Stimulated activated naive B cell treated with anti-CD40 and anti-IgM and Interleukin-4, amounts not matched to agents 10 μg/mL and 1 μg/mL and 100 μg/mL, for 72 hours (primary cell): Measurements from ENCODE around the gene CMKLR1.

ENCODE experiments used
- ATAC-seq, 2 donors: fragments of 150-1000 bp; cut with Tn5 transposase; replicated peaks; 2 replicates each; pipeline ENCODE4 v1.10.0; 2021; ENCODE audit warnings: moderate library complexity in 1 of 2
- DNase-seq: peaks from one replicate; pipeline ENCODE4 v3.0.0; 2021
- H3K27ac Mint-ChIP-seq: one replicate; pipeline ENCODE4 v1.8.0; 2022; ENCODE audit warnings: mild to moderate bottlenecking, mixed read lengths
- H3K27me3 Mint-ChIP-seq, 2 donors: one replicate each; pipeline ENCODE4 v1.8.0; 2022; ENCODE audit warnings: mixed read lengths in 2 of 2
- H3K36me3 Mint-ChIP-seq, 2 donors: one replicate each; pipeline ENCODE4 v1.8.0; 2022; ENCODE audit warnings: mixed read lengths in 2 of 2, mild to moderate bottlenecking in 1 of 2
- H3K4me1 Mint-ChIP-seq, 2 donors: one replicate each; pipeline ENCODE4 v1.8.0; 2022; ENCODE audit warnings: mixed read lengths in 2 of 2, mild to moderate bottlenecking in 1 of 2
- H3K4me3 Mint-ChIP-seq, 2 donors: one replicate each; pipeline ENCODE4 v1.8.0; 2022; ENCODE audit warnings: mild to moderate bottlenecking in 2 of 2, mixed read lengths in 2 of 2, moderate library complexity in 1 of 2
- H3K9me3 Mint-ChIP-seq, 2 donors: one replicate each; pipeline ENCODE4 v1.8.0; 2022; ENCODE audit warnings: mixed read lengths in 2 of 2, mild to moderate bottlenecking in 1 of 2

The CMKLR1 gene

DNA sequence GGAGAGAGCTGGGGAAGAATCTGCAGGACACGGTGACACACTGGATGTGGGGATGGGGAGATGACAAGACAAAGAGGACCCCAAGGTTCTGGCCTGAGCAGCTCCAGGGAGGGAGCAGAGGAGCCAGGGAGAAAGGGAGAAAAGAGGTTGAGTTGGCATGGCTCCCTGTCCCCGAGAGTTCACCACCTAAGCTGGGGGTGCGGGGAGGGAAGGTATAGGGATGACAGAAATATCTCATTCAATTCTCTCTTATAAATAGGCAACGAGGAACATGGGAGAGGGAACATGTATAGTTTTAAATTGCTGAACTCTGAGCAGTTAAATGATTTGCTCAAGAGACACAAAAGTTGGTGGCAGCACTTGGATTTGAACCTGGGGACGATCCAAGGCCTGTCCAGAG, 85.1 kb downstream of the CMKLR1 start:
- peaks cover 21 to 35% of the 10 kb centered on the region in 2 donors for H3K27me3 Mint-ChIP-seq
- ATAC-seq (no peak), DNase-seq (no peak)
- peaks cover 0 to 2% of the 10 kb centered on the region in 2 donors for H3K4me1 Mint-ChIP-seq
- no peaks in the 10 kb centered on the region for H3K36me3 Mint-ChIP-seq
- H3K4me3 Mint-ChIP-seq: no peak overlapping the region
- H3K9me3 Mint-ChIP-seq: no peaks in the 10 kb centered on the region
- no peak overlapping the region for H3K27ac Mint-ChIP-seq

DNA sequence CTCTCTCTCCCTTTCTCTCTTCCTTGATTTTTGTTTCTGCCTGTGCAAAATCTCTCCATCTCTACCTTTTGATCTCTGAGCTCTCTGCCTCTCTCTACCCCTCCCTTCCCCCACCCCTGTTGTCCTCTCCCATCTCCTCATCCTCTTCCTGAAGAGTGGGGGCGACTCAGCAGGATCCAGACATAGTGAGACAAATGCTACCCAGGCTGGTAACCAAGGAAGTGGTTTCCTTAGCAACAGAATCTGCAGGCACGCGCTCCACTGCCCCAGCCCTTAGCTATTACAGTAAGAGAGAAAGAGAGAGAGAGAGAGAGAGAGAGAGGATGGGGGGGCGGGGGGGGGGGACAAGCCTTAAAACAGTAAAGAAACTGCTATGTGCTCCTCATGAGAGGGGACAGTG, 85.6 kb downstream of the CMKLR1 start:
- ATAC-seq (no peak), DNase-seq (no peak)
- Mint-ChIP-seq H3K4me3 (no peak overlapping the region), H3K36me3 (no peaks in the 10 kb centered on the region), H3K9me3 (no peaks in the 10 kb centered on the region), H3K4me1 (peaks cover 0 to 2% of the 10 kb centered on the region in 2 donors), H3K27ac (no peak overlapping the region), H3K27me3 (peaks cover 23 to 35% of the 10 kb centered on the region in 2 donors)

DNA sequence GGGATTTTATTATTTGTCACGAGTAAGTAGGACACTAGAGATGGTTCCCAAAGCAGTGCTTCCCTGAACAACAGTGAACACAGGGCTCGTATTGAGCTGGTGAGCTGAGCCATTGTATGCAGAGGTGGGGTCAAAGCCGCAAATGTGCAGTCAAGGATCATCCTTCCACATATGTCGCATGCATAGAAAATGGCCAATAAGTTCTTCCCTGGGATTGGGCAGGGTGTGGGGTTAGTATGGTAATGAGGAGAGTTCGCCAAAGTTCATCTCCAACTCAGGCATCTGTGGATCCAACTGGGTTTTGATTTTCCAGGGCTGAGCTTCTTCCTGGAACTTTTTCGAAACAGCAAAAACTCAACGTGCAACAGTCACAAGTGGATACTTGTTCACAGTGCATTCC, 86.6 kb downstream of the CMKLR1 start:
- Mint-ChIP-seq H3K27me3 (peaks cover 29 to 35% of the 10 kb centered on the region in 2 donors), H3K27ac (no peak overlapping the region), H3K9me3 (no peaks in the 10 kb centered on the region), H3K36me3 (no peaks in the 10 kb centered on the region), H3K4me1 (peaks cover 0 to 2% of the 10 kb centered on the region in 2 donors), H3K4me3 (no peak overlapping the region)
- ATAC-seq: no peak
- no peak for DNase-seq

DNA sequence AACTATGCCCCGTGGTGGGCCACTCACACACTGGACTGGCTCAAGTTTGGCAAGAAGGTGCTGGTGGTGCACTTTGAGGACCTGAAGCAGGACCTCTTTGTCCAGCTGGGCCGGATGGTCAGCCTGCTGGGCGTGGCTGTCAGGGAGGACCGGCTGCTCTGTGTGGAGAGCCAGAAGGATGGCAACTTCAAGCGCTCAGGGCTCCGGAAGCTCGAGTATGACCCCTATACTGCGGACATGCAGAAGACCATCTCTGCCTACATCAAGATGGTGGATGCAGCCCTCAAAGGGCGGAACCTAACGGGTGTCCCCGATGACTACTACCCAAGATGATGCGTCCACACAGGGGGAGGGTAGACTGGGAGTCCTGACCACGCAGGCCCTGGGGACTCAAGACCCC, 91.1 kb downstream of the CMKLR1 start:
- no peaks in the 10 kb centered on the region for H3K4me1 Mint-ChIP-seq
- no peaks in the 10 kb centered on the region for H3K9me3 Mint-ChIP-seq
- ATAC-seq: no peak
- H3K27me3 Mint-ChIP-seq: peaks cover 18 to 20% of the 10 kb centered on the region in 2 donors
- H3K27ac Mint-ChIP-seq: no peak overlapping the region
- no peaks in the 10 kb centered on the region for H3K36me3 Mint-ChIP-seq
- H3K4me3 Mint-ChIP-seq: no peak overlapping the region
- no peak for DNase-seq

DNA sequence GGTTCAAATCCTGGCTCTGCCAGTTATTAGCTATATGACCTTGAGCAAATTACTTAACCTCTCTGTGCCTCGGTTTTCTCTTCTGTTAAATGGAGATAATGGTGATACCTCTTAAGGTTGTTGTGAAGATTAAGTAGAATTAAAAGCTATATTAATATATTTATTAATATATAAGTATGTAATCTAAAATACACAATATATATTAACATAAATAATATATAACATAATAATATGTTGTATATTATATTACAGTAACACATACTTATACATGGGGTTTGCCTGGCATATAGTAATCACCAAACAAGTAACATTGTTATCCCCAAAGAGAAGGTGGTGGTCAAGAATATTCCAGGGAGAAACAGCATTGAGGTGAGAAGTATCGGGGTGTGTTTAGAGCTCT, 92.0 kb downstream of the CMKLR1 start:
- DNase-seq (no peak), ATAC-seq (no peak)
- Mint-ChIP-seq H3K4me1 (peaks cover 0 to 2% of the 10 kb centered on the region in 2 donors), H3K27me3 (peaks cover 16 to 17% of the 10 kb centered on the region in 2 donors), H3K9me3 (no peaks in the 10 kb centered on the region), H3K36me3 (no peaks in the 10 kb centered on the region), H3K4me3 (no peak overlapping the region), H3K27ac (no peak overlapping the region)

DNA sequence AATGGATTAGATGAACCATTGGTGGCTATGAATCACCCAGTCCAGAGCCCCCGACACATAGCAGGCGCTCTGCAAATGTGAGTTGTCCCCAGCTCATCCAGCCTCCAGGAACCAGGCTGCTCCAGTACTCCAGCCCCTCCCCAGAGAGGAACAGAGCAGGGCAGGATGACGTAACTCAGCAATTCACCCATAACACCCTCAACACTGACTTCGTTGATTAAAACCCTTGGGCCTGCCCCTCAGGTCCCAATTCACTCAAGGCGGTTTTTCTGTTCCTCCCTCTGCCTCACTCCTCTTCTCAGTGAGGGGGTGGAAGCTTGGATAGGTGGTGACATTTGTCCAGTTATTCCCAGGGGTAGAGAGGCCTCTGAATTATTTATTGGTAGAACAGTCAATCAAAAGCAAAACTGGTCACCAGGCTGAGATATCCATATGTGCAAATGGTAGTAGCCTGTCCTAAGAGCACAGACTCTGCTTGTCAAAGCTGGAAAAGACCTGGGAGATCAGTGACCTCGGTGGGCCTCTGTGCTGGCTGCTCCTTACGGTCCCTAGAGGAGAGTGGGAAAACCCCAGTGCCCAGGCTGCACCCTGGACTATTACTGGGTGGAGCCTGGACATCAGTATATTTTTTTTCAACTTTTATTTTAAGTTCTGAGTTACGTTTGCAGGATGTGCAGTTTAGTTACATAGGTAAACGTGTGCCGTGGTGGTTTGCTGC, 97.0 kb downstream of the CMKLR1 start:
- Mint-ChIP-seq H3K9me3 (peaks cover 0 to 2% of the 10 kb centered on the region in 2 donors), H3K4me3 (no peak overlapping the region), H3K4me1 (peaks cover 0 to 3% of the 10 kb centered on the region in 2 donors), H3K36me3 (no peaks in the 10 kb centered on the region), H3K27ac (no peak overlapping the region), H3K27me3 (peaks cover 10 to 14% of the 10 kb centered on the region in 2 donors)
- peak in 1 of 2 donors; percentile 42 for ATAC-seq
- DNase-seq: no peak

DNA sequence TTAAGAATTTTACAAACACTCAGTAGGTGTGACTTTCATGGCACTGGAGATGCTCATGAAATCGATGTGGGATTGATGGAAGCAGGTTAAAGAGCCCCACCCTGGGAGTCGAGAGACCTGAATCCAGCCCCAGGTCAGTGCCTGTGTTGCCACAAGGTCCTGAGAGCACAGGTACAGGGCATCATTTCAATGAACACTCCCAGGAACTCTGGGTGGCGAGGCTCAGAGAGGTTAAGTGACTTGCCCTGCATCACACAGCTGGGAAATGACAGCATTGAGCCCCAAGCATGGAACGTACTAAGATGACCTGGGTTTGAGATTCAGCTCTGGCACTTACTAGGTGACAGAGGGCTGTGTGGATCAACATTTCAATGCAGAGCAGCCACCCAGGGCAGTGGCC, 98.2 kb downstream of the CMKLR1 start:
- no peak for DNase-seq
- Mint-ChIP-seq H3K4me1 (peaks cover 0 to 3% of the 10 kb centered on the region in 2 donors), H3K4me3 (no peak overlapping the region), H3K36me3 (no peaks in the 10 kb centered on the region), H3K27me3 (peaks cover 14 to 19% of the 10 kb centered on the region in 2 donors), H3K27ac (no peak overlapping the region), H3K9me3 (peaks cover 0 to 2% of the 10 kb centered on the region in 2 donors)
- no peak for ATAC-seq

DNA sequence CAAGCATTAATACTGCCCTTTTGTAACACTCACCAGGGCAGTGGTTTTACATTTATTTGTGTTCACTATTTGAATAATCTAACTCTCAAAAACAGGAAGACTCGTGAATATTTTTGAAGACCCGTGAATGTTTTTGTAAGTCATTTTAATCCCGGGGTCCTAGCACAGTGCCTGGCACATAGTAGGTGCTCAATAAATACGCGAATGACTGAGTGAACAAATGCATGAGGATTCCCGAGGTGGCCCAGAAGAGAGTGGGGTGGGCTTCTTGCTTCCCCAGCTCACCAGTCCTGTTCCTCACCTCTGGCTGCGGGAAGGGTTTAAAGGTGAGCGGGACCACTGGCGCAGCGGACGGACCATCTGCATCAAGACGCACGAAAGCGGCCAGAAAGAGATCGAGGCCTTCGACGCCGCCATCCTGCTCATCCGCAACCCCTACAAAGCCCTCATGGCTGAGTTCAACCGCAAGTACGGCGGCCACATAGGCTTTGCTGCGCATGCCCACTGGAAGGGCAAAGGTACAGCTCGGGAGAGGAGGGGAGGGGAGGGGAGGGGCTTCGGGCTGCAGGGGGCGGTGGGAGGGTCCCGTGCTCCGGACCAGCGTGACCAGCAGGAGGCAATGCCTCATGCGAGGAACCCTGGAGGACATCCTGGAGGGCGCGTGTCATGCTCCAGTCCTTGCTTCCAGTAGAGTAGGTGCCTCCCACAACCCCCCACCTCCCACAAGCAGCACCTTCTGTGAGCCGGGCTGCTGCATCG, 98.9 kb downstream of the CMKLR1 start:
- H3K4me1 Mint-ChIP-seq: peaks cover 0 to 3% of the 10 kb centered on the region in 2 donors
- no peak overlapping the region for H3K4me3 Mint-ChIP-seq
- no peak for DNase-seq
- no peaks in the 10 kb centered on the region for H3K36me3 Mint-ChIP-seq
- peaks cover 0 to 2% of the 10 kb centered on the region in 2 donors for H3K9me3 Mint-ChIP-seq
- no peak for ATAC-seq
- H3K27me3 Mint-ChIP-seq: peaks cover 14 to 21% of the 10 kb centered on the region in 2 donors
- H3K27ac Mint-ChIP-seq: no peak overlapping the region

DNA sequence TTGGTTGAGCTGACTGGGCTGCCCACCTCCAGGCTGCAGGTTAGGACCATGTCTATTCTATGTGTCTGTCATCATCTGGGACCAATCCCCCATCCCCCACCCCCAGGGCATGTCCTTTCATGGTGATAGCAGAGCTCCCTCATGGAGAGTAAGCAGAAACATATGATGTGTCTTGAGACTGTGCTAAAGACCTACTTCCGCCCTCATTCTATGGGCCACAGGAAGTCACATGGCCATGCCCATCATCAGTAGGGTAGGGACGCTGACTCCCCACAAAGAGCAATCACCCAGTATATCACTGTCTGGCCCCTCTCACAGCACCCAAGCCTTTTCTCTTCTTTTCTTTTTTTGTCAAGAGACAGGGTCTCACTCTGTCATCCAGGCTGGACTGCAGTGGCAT, 99.7 kb downstream of the CMKLR1 start:
- ATAC-seq (no peak), DNase-seq (no peak)
- Mint-ChIP-seq H3K9me3 (peaks cover 0 to 2% of the 10 kb centered on the region in 2 donors), H3K36me3 (no peaks in the 10 kb centered on the region), H3K27ac (no peak overlapping the region), H3K4me1 (peaks cover 0 to 3% of the 10 kb centered on the region in 2 donors), H3K27me3 (peaks cover 14 to 21% of the 10 kb centered on the region in 2 donors), H3K4me3 (no peak overlapping the region)

DNA sequence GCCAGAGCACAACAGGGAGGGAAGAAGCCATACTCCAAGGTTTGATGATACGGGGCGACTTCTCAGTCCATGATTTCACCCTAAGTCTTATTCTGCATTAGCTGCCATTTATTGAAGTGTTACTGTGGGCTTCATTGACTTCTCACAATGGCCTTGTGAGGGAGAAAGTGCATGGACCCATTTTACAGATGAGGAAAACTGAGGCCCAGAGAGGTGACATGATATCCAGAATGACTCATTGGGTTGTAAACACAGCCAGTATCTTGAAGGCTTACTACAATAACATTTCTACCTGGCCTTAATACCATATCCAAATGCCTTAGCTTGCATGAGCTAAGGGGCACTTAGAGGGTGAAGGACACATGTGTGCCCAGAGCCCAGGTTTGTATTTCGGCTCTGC, 100.6 kb downstream of the CMKLR1 start:
- ATAC-seq (no peak), DNase-seq (no peak)
- H3K4me1 Mint-ChIP-seq: peaks cover 0 to 3% of the 10 kb centered on the region in 2 donors
- peaks cover 14 to 21% of the 10 kb centered on the region in 2 donors for H3K27me3 Mint-ChIP-seq
- H3K9me3 Mint-ChIP-seq: peaks cover 0 to 2% of the 10 kb centered on the region in 2 donors
- H3K27ac Mint-ChIP-seq: no peak overlapping the region
- no peak overlapping the region for H3K4me3 Mint-ChIP-seq
- H3K36me3 Mint-ChIP-seq: no peaks in the 10 kb centered on the region
